ENCODE results near the gene USP34. TPM values are rescaled to one million over a fixed set of nuclear protein-coding genes. Genes with fewer than 3 reads are reported as not detected.

Gene USP34
- total RNA-seq, 1 experiment from 2014 or later, result 70.0 TPM

DNA sequence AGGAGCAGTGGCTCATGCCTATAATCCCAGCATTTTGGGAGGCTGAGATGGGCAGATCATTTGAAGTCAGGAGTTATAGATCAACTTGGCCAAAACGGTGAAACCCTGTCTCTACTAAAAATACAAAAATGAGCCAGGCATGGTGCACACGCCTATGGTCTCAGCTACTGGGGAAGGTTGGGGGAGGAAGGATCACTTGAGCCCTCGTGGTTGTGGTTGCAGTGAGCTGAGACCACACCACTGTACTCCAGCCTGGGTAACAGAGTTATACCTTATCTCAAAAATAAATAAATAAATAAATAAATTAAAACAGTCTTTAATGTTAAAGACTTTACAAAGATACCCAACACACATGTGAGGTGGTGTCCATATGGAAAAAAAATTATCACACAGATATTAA is 174.9 kb downstream of the USP34 start:
- DNase-seq (ENCODE audit: low read depth), result no peak

GRCh38 chr2:61291851-61292575 is 178.9 kb downstream of the USP34 start:
- DNase-seq (ENCODE audit: low read depth), result peak; percentile 3

- no peak for DNase-seq (ENCODE audit: low read depth)
Measured at GRCh38 chr2:61288070-61288841, 182.6 kb downstream of the USP34 start.

DNA sequence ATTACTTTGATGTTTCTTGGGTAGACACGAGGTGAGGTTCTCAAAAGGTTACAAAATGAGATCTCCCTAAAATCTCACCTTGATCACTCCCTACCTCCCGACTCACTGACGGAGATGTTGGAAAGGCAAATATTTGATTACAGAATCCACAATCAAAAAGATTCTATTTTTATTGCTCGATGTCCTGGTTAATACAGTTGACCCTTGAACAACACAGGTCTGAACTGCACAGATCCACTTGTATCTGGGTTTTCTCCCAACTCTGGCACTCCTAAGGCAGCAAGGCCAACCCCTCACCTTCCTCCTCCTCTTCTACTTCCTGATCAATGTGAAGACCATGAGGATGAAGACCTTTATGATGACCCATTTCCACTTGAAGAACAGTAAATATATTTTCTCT is 183.6 kb downstream of the USP34 start:
- no peak for DNase-seq (ENCODE audit: low read depth)

- DNase-seq (ENCODE audit: low read depth), result no peak
Measured at GRCh38 chr2:61283443-61284160, 187.3 kb downstream of the USP34 start.

DNA sequence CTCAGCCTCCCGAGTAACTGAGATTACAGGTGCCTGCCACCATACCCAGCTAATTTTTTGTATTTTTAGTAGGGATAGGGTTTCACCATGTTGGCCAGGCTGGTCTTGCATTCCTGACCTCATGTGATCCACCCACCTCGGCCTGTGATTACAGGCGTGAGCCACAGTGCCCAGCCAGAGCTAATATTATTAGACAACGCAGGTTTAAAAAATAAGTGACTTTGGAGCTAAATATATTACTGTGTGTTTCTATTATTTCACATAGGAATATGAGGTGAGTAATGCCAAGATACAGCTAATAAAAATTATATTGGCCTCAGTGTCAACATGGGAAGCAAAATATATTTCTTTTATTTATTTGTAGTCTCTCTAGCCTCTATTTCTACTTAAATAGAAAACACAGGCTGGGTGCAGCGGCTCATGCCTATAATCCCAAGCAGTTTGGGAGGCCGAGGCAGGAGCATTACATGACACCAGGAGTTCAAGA is 188.7 kb downstream of the USP34 start:
- DNase-seq (ENCODE audit: low read depth), result no peak

GRCh38 chr2:61281321-61281720 is 189.6 kb downstream of the USP34 start:
- DNase-seq (ENCODE audit: low read depth), result no peak

DNA sequence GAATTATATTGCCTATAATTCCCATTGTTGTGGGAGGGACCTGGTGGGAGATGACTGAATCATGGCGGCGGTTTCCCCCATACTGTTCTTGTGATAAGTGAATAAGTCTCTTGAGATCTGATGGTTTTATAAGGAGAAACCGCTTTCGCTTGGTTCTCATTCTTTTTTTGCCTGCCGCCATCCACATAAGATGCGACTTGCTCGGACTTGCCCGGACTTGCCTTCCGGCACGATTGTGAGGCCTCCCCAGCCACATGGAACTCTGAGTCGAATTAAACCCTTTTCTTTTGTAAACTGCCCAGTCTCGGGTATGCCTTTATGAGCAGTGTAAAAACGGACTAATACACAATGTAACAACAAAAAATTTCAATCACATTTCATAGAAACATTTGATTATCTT is 193.1 kb downstream of the USP34 start:
- no peak for DNase-seq (ENCODE audit: low read depth)

DNA sequence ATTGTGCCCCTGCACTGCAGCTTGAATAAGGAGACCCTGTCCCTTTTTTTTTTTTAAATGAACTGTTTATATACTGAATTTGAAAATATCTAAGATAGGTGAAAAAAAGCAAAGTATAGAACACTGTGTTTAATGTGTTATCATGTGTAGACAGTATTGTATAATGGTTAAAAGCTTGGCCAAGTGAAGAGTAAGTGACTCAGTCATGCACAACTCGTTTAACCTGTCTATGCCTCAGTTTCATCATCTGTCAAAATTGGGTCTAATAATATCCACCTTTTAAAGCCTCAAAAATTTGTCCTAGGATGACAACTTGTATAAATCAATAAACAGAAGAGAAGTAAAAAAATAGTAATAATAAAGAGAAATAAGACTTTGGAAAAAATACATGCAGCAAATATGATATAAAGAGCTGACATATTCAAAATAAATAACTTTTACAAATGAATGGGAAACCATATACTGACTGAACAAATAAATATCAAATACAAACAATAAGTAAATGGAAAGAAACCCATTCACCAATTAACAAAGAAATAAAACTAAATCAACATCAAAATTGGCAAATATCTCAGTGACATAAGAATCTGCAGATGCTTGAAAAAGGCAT is 195.2 kb downstream of the USP34 start:
- no peak for DNase-seq (ENCODE audit: low read depth)

- DNase-seq (ENCODE audit: low read depth), result no peak
Measured at GRCh38 chr2:61272421-61273070, 198.3 kb downstream of the USP34 start.

DNA sequence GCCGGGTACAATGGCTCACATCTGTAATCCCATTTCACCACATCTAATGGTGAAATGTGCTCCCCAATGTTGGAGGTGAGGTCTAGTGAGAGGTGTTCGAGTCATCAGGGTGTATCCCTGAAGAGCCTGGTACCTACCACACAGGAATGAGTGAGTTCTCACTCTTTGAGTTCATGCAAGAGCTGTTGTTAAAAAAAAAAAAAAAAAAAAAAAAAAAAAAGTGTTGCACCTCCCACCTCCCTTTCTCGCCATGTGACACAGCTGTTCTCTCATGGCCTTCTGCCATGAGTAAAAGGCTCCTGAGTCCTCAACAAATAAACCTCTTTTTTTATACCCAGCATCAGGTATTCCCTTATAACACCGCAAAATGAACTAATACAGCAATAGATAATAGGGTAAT is 202.6 kb downstream of the USP34 start:
- DNase-seq (ENCODE audit: low read depth), result no peak

DNA sequence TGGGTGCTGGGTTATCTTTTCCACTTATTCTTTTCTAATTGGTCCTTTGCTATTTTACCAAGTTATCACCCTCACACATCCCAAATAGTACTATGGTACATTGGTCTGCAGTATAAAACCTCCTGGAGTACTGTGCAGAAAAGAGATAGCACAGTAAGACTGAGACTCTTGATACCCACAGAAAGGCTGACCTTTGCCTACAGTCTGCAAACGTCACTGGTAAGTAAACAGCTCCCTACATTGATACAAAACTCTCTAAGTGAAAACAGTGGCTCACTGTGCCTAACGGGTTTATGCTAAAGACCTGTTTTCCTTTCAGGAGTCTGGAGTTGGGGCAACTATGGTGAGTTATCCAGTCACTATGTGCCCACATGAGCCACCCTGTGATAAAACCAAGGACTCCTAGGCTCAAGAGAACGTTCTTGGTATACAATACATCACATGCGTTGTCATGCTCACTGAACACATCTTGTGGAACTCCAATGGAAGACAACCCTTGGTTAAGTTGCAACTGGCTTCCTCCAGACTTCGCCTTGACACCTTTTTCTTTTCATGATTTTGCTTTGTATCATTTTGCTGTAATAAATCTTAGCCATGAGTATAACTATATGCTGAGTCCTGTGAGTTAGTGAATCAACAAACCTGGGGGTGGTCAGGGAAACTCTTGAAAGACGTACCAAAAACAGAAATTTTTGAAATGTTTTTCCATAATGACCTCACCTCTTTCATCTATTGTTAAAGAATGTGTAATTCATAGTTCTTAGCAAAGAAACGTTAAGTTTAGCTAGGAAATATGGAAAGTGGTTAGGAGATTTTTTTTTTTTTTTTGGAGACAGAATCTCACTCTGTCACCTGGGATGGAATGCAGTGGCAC is 204.0 kb downstream of the USP34 start:
- DNase-seq (ENCODE audit: low read depth), result no peak

- DNase-seq (ENCODE audit: low read depth), result no peak
Measured at GRCh38 chr2:61263830-61264229, 207.1 kb downstream of the USP34 start.

GRCh38 chr2:61262699-61263098 is 208.2 kb downstream of the USP34 start:
- DNase-seq (ENCODE audit: low read depth), result no peak

DNA sequence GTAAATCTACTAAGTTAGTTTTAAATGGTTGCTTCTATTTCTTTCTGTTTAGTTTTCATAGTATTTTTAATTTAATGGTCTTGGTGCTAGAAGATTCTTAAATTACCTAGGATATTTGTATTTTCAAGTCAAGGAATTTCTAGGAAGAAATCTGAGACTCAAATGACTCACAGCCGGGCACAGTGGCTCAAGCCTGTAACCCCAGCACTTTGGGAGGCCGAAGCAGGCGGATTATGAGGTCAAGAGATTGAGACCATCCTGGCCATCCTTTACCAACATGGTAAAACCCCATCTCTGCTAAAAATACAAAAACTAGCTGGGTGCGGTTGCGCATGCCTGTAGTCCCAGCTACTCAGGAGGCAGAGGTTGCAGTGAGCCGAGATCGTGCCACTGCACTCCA is 213.4 kb downstream of the USP34 start:
- peak; percentile 10 for DNase-seq (ENCODE audit: low read depth)

GRCh38 chr2:61255580-61256437 is 215.1 kb downstream of the USP34 start:
- DNase-seq (ENCODE audit: low read depth), result peak; percentile 86

- no peak for DNase-seq (ENCODE audit: low read depth)
Measured at GRCh38 chr2:61254536-61254935, 216.4 kb downstream of the USP34 start.

- DNase-seq (ENCODE audit: low read depth), result peak; percentile 10
Measured at GRCh38 chr2:61253136-61253535, 217.8 kb downstream of the USP34 start.

DNA sequence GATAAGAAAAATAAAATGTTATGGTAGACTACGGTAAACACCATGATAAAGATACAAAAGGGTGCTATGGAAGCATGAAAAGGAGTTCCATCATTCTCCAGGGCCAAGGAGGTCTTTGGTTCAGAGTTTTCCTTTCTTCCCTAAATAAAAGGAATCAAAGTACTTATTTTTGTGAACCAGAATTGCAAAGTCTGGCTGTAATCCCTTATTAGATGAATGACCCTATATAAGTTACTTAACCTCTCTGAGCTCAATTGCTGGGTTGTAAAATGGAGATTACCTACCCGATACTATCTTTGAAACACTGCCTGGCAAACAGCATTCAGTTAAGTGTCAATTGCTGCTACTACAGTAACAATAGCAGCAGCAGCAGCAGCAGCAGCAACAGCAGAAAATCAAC is 218.9 kb downstream of the USP34 start:
- DNase-seq (ENCODE audit: low read depth), result no peak

Data from RPMI7951 (cell line).